ENCODE measurements around the gene MTUS2.

The MTUS2 gene

GRCh38 chr13:29125934-29126424 lies 305.8 kb downstream of the MTUS2 start:
- Histone ChIP-seq H3K4me1 (ENCODE audit: low read length) (no peaks in the 10 kb centered on the region), H3K27me3 (replicated peaks; ENCODE audit: insufficient read depth, low read length) (no peaks in the 10 kb centered on the region), H3K79me2 (ENCODE audit: low read length) (no peaks in the 10 kb centered on the region), H3F3A (ENCODE audit: insufficient read depth, low read length) (no peaks in the 10 kb centered on the region), H3K27ac (ENCODE audit: low read length) (no peak overlapping the region), H3K36me3 (replicated peaks; ENCODE audit: insufficient read depth, low read length) (no peaks in the 10 kb centered on the region), H3K4me2 (ENCODE audit: low read depth, low read length) (no peak overlapping the region), H3K9ac (ENCODE audit: low read length) (no peak overlapping the region), H3K9me2 (replicated peaks; ENCODE audit: insufficient read depth, low read length) (no peaks in the 10 kb centered on the region), H3K9me3 (replicated peaks; ENCODE audit: insufficient read depth, low read length) (no peaks in the 10 kb centered on the region), H4K20me1 (ENCODE audit: insufficient read depth, low read length) (no peaks in the 10 kb centered on the region), H2AFZ (ENCODE audit: low read length) (no peak overlapping the region), H3K4me3 (ENCODE audit: low read length) (no peak overlapping the region)
- TF ChIP-seq EZH2phosphoT487 (IDR thresholded peaks at IDR 0.05; ENCODE audit: low read length) (no peak), EZH2 (optimal IDR thresholded peaks at IDR 0.05; ENCODE audit: low read depth, low read length) (no peak), CTCF (IDR thresholded peaks at IDR 0.05; ENCODE audit: low read length) (no peak)
- DNase-seq: no peak

- H2AFZ ChIP-seq (ENCODE audit: low read length): no peak overlapping the region
Observed at GRCh38 chr13:29129616-29130015, 309.5 kb downstream of the MTUS2 start.

GRCh38 chr13:29131159-29131558 lies 311.0 kb downstream of the MTUS2 start:
- H3K9me3 ChIP-seq (replicated peaks; ENCODE audit: insufficient read depth, low read length): no peaks in the 10 kb centered on the region
- H3F3A ChIP-seq (ENCODE audit: insufficient read depth, low read length): no peaks in the 10 kb centered on the region
- H3K36me3 ChIP-seq (replicated peaks; ENCODE audit: insufficient read depth, low read length): no peaks in the 10 kb centered on the region
- H2AFZ ChIP-seq (ENCODE audit: low read length): no peak overlapping the region
- no peak overlapping the region for H3K4me3 ChIP-seq (ENCODE audit: low read length)
- H3K4me1 ChIP-seq (ENCODE audit: low read length): no peaks in the 10 kb centered on the region
- no peaks in the 10 kb centered on the region for H4K20me1 ChIP-seq (ENCODE audit: insufficient read depth, low read length)
- no peak overlapping the region for H3K9ac ChIP-seq (ENCODE audit: low read length)
- no peaks in the 10 kb centered on the region for H3K79me2 ChIP-seq (ENCODE audit: low read length)
- no peaks in the 10 kb centered on the region for H3K27me3 ChIP-seq (replicated peaks; ENCODE audit: insufficient read depth, low read length)
- no peak for DNase-seq
- no peaks in the 10 kb centered on the region for H3K9me2 ChIP-seq (replicated peaks; ENCODE audit: insufficient read depth, low read length)
- TF ChIP-seq EZH2phosphoT487 (IDR thresholded peaks at IDR 0.05; ENCODE audit: low read length) (no peak), CTCF (IDR thresholded peaks at IDR 0.05; ENCODE audit: low read length) (no peak), EZH2 (optimal IDR thresholded peaks at IDR 0.05; ENCODE audit: low read depth, low read length) (no peak)
- H3K4me2 ChIP-seq (ENCODE audit: low read depth, low read length): no peak overlapping the region
- no peak overlapping the region for H3K27ac ChIP-seq (ENCODE audit: low read length)

More at GRCh38 chr13:29129616-29130015, 309.5 kb downstream of the MTUS2 start:
- no peak overlapping the region for H3K9ac ChIP-seq (ENCODE audit: low read length)
- no peak overlapping the region for H3K4me2 ChIP-seq (ENCODE audit: low read depth, low read length)
- H3K9me3 ChIP-seq (replicated peaks; ENCODE audit: insufficient read depth, low read length): no peaks in the 10 kb centered on the region
- no peak for DNase-seq
- no peak overlapping the region for H3K4me3 ChIP-seq (ENCODE audit: low read length)
- H3F3A ChIP-seq (ENCODE audit: insufficient read depth, low read length): no peaks in the 10 kb centered on the region
- H3K36me3 ChIP-seq (replicated peaks; ENCODE audit: insufficient read depth, low read length): no peaks in the 10 kb centered on the region
- no peaks in the 10 kb centered on the region for H3K9me2 ChIP-seq (replicated peaks; ENCODE audit: insufficient read depth, low read length)
- no peaks in the 10 kb centered on the region for H3K79me2 ChIP-seq (ENCODE audit: low read length)
- H4K20me1 ChIP-seq (ENCODE audit: insufficient read depth, low read length): no peaks in the 10 kb centered on the region
- no peaks in the 10 kb centered on the region for H3K4me1 ChIP-seq (ENCODE audit: low read length)
- H3K27me3 ChIP-seq (replicated peaks; ENCODE audit: insufficient read depth, low read length): no peaks in the 10 kb centered on the region
- H3K27ac ChIP-seq (ENCODE audit: low read length): no peak overlapping the region
- no peak for TF ChIP-seq CTCF (IDR thresholded peaks at IDR 0.05; ENCODE audit: low read length)
- TF ChIP-seq EZH2phosphoT487 (IDR thresholded peaks at IDR 0.05; ENCODE audit: low read length): no peak
- TF ChIP-seq EZH2 (optimal IDR thresholded peaks at IDR 0.05; ENCODE audit: low read depth, low read length): no peak

Data from MM.1S (cell line).